Suprapubic skin (tissue), 4 donors: ENCODE results near the gene TRIM41. TPM values are rescaled to one million over a fixed set of nuclear protein-coding genes. Genes with fewer than 3 reads are reported as not detected.
"Not testable (repeated sequence)": the region's sequence is repeated elsewhere in the genome, so short reads cannot be mapped to it uniquely, and the experiment has no call there.

ENCODE experiments used
- DNase-seq, 2 donors: peaks; one replicate each; pipeline ENCODE4 v3.0.0-alpha.2; 2019; ENCODE audit warnings: low spot score in 2 of 2
- H3K27ac ChIP-seq: fragments of 200-600 bp; sonication (generic); one replicate; pipeline ENCODE4 v1.5.1; 2019
- H3K27me3 ChIP-seq: fragments of 200-600 bp; sonication (generic); one replicate; pipeline ENCODE4 v1.5.1; 2019
- H3K36me3 ChIP-seq: fragments of 200-600 bp; sonication (generic); one replicate; pipeline ENCODE4 v1.5.1; 2019
- H3K4me1 ChIP-seq: fragments of 200-600 bp; sonication (generic); one replicate; pipeline ENCODE4 v1.5.1; 2019
- H3K4me3 ChIP-seq: fragments of 200-600 bp; sonication (generic); one replicate; pipeline ENCODE4 v1.5.1; 2019; ENCODE audit warnings: mild to moderate bottlenecking
- H3K9me3 ChIP-seq: fragments of 200-600 bp; sonication (generic); one replicate; pipeline ENCODE4 v1.5.1; 2019
- EP300 ChIP-seq: sonication (generic); formaldehyde crosslinking; IDR thresholded peaks from one replicate; pipeline ENCODE4 v1.6.1; 2017; ENCODE audit warnings: antibody characterized with exemption
- POLR2A ChIP-seq, 2 donors: fragments of 450-650 bp; IDR thresholded peaks; one replicate each; pipeline ENCODE4 v1.6.1; 2017; ENCODE audit warnings: antibody characterized with exemption in 2 of 2, mild to moderate bottlenecking in 2 of 2, moderate library complexity in 2 of 2
- POLR2AphosphoS5 ChIP-seq, 3 donors: sonication (generic); formaldehyde crosslinking; IDR thresholded peaks; one replicate each; pipeline ENCODE4 v1.6.1; 2017; ENCODE audit warnings: antibody characterized with exemption in 3 of 3
- WGBS: methylation state at CpG from one replicate; pipeline ENCODE4 v1.1.5; 2018; 5-methylcytosine and 5-hydroxymethylcytosine counted together
- total RNA-seq, 4 donors: library from RNA; depleted of rRNA; stranded (reverse); fragments of >200 nt; gene quantifications; one replicate each; pipeline ENCODE4 v1.1.0, GENCODE V29; 2016
- TF ChIP-seq, protein P1 (sequence below), 2 donors: fragments of 200-600 bp in 1 of 2; fragments of 450-650 bp in 1 of 2; sonication (generic) in 1 of 2; IDR thresholded peaks; one replicate each; pipeline ENCODE4 v1.5.1; 2016 to 2019; ENCODE audit warnings: antibody characterized with exemption in 2 of 2, mild to moderate bottlenecking in 1 of 2, moderate library complexity in 1 of 2

Gene TRIM41
- total RNA-seq, 4 donors from 2014 or later, result 13.3 to 23.3 (median 16.2) TPM

DNA sequence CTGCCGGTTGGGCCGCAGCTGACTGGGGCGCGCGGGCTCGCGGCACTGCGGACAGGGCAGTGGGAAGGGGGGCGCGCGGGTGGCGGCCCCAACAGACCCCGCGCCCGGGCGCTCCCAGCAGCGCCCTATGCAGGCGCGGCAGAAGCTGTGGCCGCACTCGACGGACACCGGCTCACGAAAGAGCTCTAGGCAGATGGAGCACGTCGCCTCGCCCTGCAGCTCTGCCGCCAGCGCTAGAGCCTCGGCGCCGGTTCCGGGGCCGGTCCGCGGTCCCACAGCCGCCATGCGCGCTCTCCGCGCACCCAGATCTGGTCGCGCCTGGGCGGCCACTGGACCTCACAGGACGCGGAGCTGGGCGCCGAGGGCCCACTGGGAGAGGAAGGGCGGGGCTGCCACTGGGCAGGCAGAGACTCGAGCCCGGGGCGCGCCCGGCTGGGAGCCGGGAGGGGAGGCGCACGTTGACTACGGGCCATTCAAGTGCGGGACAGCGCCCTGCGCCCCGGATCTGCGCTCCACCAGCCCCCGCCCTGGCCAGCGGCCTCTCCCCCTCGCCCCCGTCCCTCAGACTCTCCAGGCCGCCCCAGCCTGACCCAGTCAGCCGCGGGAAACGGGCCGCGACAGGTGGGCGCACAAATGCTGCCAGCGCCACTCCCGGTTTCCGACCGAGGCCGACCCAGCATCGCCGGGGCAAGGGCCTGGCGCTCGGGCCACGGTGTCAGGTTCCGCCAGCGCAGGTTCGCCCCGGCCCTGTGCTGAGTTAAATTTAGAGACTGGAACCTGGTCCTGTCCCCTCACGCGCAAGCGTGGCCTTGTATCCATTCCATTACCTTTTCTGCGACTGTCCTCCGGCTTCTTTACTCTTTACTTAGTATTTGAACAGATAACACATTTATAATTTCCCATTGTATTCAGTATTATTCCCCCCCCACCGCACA is 18.0 kb upstream of the TRIM41 start, which contains the start of gene TRIM7:
TSS of gene TRIM7 (minus strand) at position 371 of the 935 bp plus-strand sequence. CDS start at position 285, 86 bp downstream.
- H3K4me3 ChIP-seq, result peak within 1 kb of the TSS; percentile 61
- TF ChIP-seq EP300 (no peak), POLR2AphosphoS5 (IDR thresholded peaks at IDR 0.05) (no peak), POLR2A (IDR thresholded peaks at IDR 0.05) (no peak)
- TF ChIP-seq, protein P1, sequence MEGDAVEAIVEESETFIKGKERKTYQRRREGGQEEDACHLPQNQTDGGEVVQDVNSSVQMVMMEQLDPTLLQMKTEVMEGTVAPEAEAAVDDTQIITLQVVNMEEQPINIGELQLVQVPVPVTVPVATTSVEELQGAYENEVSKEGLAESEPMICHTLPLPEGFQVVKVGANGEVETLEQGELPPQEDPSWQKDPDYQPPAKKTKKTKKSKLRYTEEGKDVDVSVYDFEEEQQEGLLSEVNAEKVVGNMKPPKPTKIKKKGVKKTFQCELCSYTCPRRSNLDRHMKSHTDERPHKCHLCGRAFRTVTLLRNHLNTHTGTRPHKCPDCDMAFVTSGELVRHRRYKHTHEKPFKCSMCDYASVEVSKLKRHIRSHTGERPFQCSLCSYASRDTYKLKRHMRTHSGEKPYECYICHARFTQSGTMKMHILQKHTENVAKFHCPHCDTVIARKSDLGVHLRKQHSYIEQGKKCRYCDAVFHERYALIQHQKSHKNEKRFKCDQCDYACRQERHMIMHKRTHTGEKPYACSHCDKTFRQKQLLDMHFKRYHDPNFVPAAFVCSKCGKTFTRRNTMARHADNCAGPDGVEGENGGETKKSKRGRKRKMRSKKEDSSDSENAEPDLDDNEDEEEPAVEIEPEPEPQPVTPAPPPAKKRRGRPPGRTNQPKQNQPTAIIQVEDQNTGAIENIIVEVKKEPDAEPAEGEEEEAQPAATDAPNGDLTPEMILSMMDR (IDR thresholded peaks at IDR 0.05), result no peak
- H3K4me1 ChIP-seq, result peaks cover 51% of the 10 kb centered on the region
- H3K36me3 ChIP-seq, result no peaks in the 10 kb centered on the region
- H3K27ac ChIP-seq, result peak within 1 kb of the TSS; percentile 71
- 10% methylated on average over 7 of the region's 94 CpGs for WGBS
- H3K27me3 ChIP-seq, result no peaks in the 10 kb centered on the region
- no peaks in the 10 kb centered on the region for H3K9me3 ChIP-seq
- peak in 1 of 2 donors; percentile 79 for DNase-seq

GRCh38 chr5:181205761-181206649 is 17.1 kb upstream of the TRIM41 start:
- TF ChIP-seq EP300, result no peak
- no peaks in the 10 kb centered on the region for H3K36me3 ChIP-seq
- no peak overlapping the region for H3K27ac ChIP-seq
- WGBS, result 24% methylated on average over 37 of the region's 37 CpGs
- H3K4me1 ChIP-seq, result peaks cover 51% of the 10 kb centered on the region
- no peaks in the 10 kb centered on the region for H3K27me3 ChIP-seq
- peak overlapping the region; percentile 61 for H3K4me3 ChIP-seq
- DNase-seq, result peak in 1 of 2 donors; percentile 71
- H3K9me3 ChIP-seq, result no peaks in the 10 kb centered on the region

DNA sequence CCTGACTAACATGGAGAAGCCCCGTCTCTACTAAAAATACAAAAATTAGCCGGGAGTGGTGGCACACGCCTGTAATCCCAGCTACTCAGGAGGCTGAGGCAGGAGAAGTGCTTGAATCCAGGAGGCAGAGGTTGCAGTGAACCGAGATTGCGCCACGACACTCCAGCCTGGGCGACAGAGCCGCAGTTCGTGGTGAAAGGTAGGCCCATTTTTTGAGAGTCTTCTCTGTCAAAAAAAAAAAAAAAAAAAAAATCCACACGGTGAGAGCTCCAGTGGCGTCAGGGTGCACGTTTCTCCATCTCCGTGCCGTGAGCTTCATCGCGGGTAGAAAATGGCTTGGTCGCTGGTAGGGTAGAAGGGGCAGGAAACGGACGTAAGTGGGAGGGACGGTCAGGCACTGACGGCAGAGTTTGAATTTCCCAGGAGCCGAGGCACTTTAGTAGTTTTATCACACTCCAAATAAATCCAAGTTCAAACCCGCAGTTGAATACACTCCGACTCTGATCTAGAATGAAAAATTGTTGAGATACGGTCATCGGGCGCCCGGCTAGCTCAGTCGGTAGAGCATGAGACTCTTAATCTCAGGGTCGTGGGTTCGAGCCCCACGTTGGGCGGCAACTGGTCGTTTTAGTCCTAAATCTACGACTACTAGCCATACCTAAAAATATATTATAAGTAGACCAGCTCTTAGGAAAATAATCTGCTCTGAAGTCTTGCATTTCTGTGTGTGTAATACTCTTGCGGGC is 15.7 kb upstream of the TRIM41 start:
- WGBS, result under 1% methylated on average over 36 of the region's 36 CpGs
- TF ChIP-seq, protein P1 (IDR thresholded peaks at IDR 0.05), result no peak
- no peak for TF ChIP-seq EP300
- TF ChIP-seq POLR2AphosphoS5 (IDR thresholded peaks at IDR 0.05), result no peak
- no peak for TF ChIP-seq POLR2A (IDR thresholded peaks at IDR 0.05)
- H3K27ac ChIP-seq, result peak overlapping the region; percentile 66
- DNase-seq, result peak in 1 of 2 donors; percentile 83
- H3K27me3 ChIP-seq, result no peaks in the 10 kb centered on the region
- no peaks in the 10 kb centered on the region for H3K36me3 ChIP-seq
- peaks cover 51% of the 10 kb centered on the region for H3K4me1 ChIP-seq
- H3K9me3 ChIP-seq, result no peaks in the 10 kb centered on the region
- peak overlapping the region; percentile 61 for H3K4me3 ChIP-seq

DNA sequence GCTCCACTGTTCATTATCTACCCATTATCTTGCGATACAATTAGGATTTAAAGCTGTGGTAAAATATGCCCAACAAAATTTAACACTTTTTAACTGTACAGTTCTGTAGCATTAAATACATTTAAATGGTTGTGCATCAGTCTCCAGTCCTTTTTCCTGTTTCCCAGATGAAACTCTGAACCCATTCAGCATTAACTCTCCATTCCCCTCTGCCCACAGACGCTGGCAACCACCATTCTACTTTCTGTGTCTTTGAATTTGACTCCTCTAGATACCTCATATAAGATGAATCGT is 15.2 kb upstream of the TRIM41 start:
- Histone ChIP-seq H3K36me3 (no peaks in the 10 kb centered on the region), H3K9me3 (no peaks in the 10 kb centered on the region), H3K27ac (no peak overlapping the region), H3K4me3 (peak overlapping the region; percentile 61), H3K4me1 (peaks cover 48% of the 10 kb centered on the region), H3K27me3 (no peaks in the 10 kb centered on the region)
- TF ChIP-seq POLR2A (IDR thresholded peaks at IDR 0.05) (no peak), POLR2AphosphoS5 (IDR thresholded peaks at IDR 0.05) (no peak), EP300 (no peak)
- 45% methylated on average over 3 of the region's 3 CpGs for WGBS
- no peak for DNase-seq

GRCh38 chr5:181209006-181209405 is 14.1 kb upstream of the TRIM41 start:
- H3K4me1 ChIP-seq, result peaks cover 37% of the 10 kb centered on the region
- H3K36me3 ChIP-seq, H3K4me3 ChIP-seq, H3K27me3 ChIP-seq, DNase-seq, H3K9me3 ChIP-seq, H3K27ac ChIP-seq: not testable (repeated sequence)
- WGBS, result 88% methylated on average over 24 of the region's 24 CpGs

- not testable (repeated sequence) for H3K36me3 ChIP-seq, H3K27me3 ChIP-seq, H3K9me3 ChIP-seq, H3K4me3 ChIP-seq, DNase-seq, H3K27ac ChIP-seq
- peaks cover 28% of the 10 kb centered on the region for H3K4me1 ChIP-seq
- 87% methylated on average over 11 of the region's 11 CpGs for WGBS
Measured at GRCh38 chr5:181210148-181210547, 12.9 kb upstream of the TRIM41 start.

DNA sequence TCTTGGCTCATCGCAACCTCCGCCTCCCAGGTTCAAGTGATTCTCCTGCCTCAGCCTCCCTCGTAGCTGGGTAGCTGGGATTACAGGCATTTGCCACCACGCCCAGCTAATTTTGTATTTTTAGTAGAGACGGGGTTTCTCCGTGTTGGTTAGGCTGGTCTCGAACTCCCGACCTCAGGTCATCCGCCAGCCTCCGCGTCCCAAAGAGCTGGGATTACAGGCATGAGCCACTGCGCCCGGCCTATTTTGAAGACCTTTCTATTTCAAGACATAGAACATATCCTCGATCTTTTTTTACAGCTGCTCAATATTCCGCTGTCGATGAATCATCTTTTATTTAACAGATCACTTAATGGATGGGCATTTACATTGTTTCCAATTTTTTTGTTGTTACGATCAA is 12.4 kb upstream of the TRIM41 start:
- not testable (repeated sequence) for H3K36me3 ChIP-seq, H3K9me3 ChIP-seq, DNase-seq, H3K4me3 ChIP-seq, H3K27ac ChIP-seq, H3K27me3 ChIP-seq
- H3K4me1 ChIP-seq, result peaks cover 22% of the 10 kb centered on the region
- WGBS, result 79% methylated on average over 17 of the region's 17 CpGs
